HepG2 (cell line): ENCODE data around the gene DDAH2.

Experiments
- ESRRA ChIP-seq: sonication (generic); formaldehyde crosslinking; IDR thresholded peaks from 2 replicates; pipeline ENCODE4 v1.5.1; 2020; ENCODE audit warnings: mild to moderate bottlenecking, low read depth, missing genetic modification reagents
- FOSL2 ChIP-seq: sonication (generic); formaldehyde crosslinking; IDR thresholded peaks from 2 replicates; pipeline ENCODE4 v1.4.0; 2020; ENCODE audit warnings: missing genetic modification reagents
- HMGXB4 ChIP-seq, 2 experiments: sonication (generic) in 1 of 2; formaldehyde crosslinking in 1 of 2; IDR thresholded peaks; 2 replicates each; pipeline versions ENCODE4 v1.4.0 to v1.6.1; 2018 to 2020; ENCODE audit warnings: missing genetic modification reagents in 2 of 2, borderline replicate concordance in 1 of 2, low read depth in 1 of 2, mild to moderate bottlenecking in 1 of 2, missing biosample characterization in 1 of 2
- NCOA1 ChIP-seq: sonication (generic); formaldehyde crosslinking; IDR thresholded peaks from 2 replicates; pipeline ENCODE4 v1.9.0; 2021; ENCODE audit warnings: missing genetic modification reagents
- NFYB ChIP-seq: sonication (generic); formaldehyde crosslinking; IDR thresholded peaks from 2 replicates; pipeline ENCODE4 v1.4.0; 2020; ENCODE audit warnings: missing genetic modification reagents
- PATZ1 ChIP-seq: sonication (generic); formaldehyde crosslinking; IDR thresholded peaks from 2 replicates; pipeline ENCODE4 v1.4.0; 2020; ENCODE audit warnings: missing genetic modification reagents
- POLR2A ChIP-seq, 2 experiments: IDR thresholded peaks; 2 replicates each; pipeline ENCODE4 v1.6.1; 2011; ENCODE audit warnings: low read depth in 2 of 2, low read length in 2 of 2, mild to moderate bottlenecking in 1 of 2, moderate library complexity in 1 of 2; ENCODE audit not compliant: insufficient read depth in 1 of 2
- ZNF512 ChIP-seq: sonication (generic); formaldehyde crosslinking; IDR thresholded peaks from 2 replicates; pipeline ENCODE4 v1.4.0; 2020; ENCODE audit warnings: mild to moderate bottlenecking, missing genetic modification reagents

GRCh38 chr6:31737991-31738979, 9.2 kb upstream of the DDAH2 start:
- TF ChIP-seq FOSL2 (CRISPR knock-in tag) (peak; percentile 74), NFYB (CRISPR knock-in tag) (peak; percentile 51), POLR2A (IDR thresholded peaks at IDR 0.05; ENCODE audit: insufficient read depth in 1 of 2, low read depth in 2 of 2, low read length in 2 of 2) (peak in 1 of 2 experiments; percentile 80; a peak in 2 of 4 replicates), PATZ1 (CRISPR knock-in tag) (peak; percentile 97; the same call in 1 of the 2 replicates), NCOA1 (CRISPR knock-in tag) (peak; percentile 35; the same call in 1 of the 2 replicates), HMGXB4 (CRISPR knock-in tag; IDR thresholded peaks at IDR 0.05; ENCODE audit: borderline replicate concordance in 1 of 2, low read depth in 1 of 2) (peak; percentile 29 to 41; a peak in 1 of 4 replicates), ZNF512 (CRISPR knock-in tag) (no peak), ESRRA (CRISPR knock-in tag) (peak; percentile 58)
